CD4-positive, alpha-beta T cell treated with Interleukin-12 subunit alpha and Interleukin-12 subunit beta, for 1 hour (primary cell): ENCODE results near the gene SPTA1.

ENCODE experiments used
- DNase-seq: peaks from one replicate; pipeline ENCODE4 v3.0.0-alpha.2; 2020

SPTA1 gene

GRCh38 chr1:158681606-158682005 lies 4.9 kb downstream of the SPTA1 start:
- no peak for DNase-seq

DNA sequence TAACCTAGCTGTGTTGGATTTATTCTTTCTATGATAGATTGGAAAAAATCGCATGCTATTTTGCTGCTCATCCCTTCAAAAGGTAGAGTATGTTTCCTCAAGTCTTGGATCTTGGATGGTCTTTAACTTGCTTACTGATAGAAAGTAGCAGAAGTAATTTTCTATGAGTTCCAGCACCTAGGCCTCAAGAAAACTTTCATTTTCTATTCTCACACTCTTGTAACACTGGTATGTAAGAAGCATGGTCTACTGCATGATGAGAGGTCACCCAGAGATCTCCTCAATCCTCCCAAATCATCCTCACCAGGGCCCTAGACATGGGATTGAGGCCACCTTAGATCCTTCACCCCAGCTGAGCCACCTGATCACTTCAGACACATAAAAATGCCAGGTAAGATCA lies 7.2 kb downstream of the SPTA1 start:
- no peak for DNase-seq

DNA sequence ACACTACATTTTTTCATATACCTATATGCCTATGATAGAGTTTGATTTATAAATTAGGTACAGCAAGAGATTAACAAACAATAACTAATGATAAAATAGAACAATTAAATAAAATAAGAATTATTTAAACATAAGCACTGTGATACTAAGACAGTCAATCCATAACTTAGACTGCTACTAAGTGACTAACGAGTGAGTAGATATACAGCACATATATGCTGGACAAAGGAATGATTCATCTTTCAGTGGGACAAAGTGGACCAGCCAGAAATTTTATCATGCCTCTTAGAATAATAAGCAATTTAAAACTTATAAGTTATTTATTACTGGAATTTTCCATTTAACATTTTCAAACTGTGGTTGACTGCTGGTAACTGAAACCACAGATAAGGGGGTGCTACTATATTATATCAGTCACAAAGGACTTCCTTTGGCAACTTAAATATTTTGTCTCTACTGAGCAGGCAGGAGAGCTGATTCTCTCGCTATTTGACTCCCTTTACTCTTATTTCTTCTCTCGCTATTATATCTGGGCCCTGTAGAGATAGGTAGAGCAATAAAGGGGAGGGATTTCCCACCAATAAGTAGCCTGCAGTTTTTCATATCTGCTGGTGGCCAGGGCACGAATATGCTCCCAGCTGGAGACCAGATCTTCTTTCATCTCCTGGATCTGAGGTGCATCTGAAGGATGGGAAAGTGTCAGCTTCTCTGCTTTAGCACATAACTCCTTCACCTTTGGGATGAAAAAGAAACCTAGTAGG lies 10.8 kb downstream of the SPTA1 start:
- DNase-seq: no peak

GRCh38 chr1:158674302-158674701 lies 12.2 kb downstream of the SPTA1 start:
- no peak for DNase-seq

DNA sequence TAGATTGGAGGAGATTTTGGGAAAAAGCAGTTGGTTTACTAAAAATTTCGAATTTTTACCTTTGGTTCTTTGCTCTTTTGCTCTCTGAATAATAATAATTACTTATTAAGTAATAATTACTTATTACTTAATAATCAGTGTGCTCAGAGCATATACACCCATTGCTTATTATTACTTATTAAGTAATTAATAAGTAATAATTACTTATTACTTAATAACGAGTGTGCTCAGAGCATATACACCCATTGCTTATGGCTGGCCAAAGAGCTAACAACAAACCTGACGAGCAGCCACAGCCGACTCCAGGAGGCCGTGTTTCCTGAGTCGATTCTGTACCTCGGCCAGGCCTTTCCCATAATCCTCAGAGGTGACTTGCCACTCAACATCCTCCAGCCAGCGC lies 20.5 kb downstream of the SPTA1 start:
- no peak for DNase-seq

- no peak for DNase-seq
These were observed 31.9 kb downstream of the SPTA1 start for GRCh38 chr1:158654571-158654970.

GRCh38 chr1:158654086-158654485 lies 32.4 kb downstream of the SPTA1 start:
- no peak for DNase-seq

DNA sequence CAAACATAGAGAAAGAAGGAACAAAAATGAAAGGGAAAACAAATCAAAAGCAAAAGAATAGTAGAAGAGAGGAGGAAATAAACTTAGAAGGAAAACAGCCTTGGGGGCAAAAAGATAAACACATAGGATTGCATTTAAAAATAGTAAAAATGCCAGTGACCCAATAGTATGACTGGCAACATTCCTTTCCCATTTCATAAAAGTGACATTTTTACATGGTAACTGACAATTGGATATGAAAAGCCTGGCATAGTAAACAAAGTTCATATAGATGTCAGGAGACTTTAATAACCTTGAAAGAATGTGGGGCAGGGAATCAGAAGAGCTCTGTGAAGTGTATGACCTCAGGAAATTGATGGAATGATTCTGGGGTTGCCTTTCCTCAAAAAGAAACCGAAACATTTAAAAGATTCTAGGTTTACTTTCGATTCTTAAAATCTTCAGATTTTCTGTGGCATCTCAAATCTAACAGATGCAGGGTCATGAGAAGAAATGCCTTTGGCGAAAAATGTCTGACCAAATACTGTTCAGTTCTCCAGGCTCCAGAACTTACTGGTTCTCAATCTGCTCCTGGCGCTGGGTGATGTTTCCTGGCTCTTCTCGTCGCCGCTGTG lies 33.7 kb downstream of the SPTA1 start:
- no peak for DNase-seq

GRCh38 chr1:158649052-158649451 lies 37.5 kb downstream of the SPTA1 start:
- no peak for DNase-seq

DNA sequence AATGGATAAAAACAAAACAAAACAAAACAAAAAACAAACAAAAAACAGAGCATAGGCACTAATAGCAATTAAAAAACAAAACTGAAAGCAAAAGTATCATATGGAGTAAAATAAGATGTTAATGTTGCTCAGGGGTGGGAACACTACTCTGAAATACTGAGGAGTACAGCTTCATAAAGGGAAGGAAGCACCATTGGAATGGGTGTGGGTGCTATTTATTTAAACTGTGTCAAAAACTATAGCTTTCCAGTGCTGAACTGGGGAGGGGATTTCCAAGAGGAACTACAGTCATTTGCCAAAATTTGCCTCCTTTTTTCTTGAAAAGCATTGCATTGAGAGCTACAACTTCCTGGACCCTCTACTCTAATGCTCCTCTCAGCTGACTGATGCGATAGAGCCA lies 40.0 kb downstream of the SPTA1 start:
- DNase-seq: peak; percentile 2

DNA sequence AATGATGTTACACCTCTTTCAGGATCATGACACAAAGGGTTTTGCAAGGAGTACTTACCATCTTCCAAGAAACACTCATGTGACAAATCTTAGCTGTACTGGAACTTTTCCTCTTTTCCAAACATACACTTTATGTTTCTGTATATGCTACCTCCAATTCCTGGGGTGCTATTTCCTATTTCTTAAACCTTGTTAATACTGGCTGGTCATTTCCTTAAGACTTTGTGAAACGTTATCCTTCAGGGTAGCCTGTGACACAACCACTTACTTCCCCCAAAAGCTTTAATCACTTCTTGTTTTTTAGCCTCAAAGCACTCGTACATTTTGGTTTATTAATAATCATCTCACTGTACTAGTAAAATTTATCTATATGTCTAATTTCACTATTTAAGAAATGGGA lies 42.1 kb downstream of the SPTA1 start:
- DNase-seq: no peak

DNA sequence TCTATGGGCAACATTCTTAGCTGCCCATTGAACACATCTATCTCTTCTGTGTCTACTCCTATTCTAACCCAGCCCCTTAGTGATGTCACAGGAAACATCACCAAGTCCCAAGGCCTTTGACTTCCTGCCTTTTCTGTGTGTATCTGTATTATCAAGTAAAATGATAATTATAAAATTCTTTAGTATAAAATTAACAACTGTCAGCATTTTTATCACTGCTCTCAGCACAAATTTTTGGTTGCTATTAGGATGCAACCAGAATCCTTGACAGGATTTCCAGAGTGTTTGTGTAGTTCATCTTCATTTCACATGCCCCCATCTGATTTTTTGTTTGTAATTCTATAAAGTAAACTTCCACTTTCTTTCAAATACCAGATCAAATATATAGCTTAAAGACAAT lies 47.6 kb downstream of the SPTA1 start:
- no peak for DNase-seq

GRCh38 chr1:158638146-158638545 lies 48.4 kb downstream of the SPTA1 start:
- DNase-seq: no peak

DNA sequence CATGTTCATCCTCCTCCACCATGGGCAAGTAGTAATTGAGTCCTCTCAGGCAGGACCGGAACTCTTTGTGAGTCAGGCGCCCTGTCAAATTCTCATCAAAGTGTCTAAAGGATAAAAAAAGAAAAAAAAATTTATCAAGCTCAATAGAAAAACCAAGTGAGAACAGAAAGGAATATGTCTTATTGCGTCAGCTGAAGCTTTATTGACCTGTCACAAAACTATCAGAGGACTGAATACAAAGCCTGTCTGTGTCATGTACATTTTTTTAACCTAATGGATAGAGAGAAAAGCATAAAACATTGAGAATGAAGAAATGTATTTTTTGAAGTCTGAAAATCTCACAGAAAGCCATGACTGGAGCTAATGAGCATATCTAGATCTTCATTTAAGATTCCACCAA lies 72.8 kb downstream of the SPTA1 start:
- DNase-seq: no peak

DNA sequence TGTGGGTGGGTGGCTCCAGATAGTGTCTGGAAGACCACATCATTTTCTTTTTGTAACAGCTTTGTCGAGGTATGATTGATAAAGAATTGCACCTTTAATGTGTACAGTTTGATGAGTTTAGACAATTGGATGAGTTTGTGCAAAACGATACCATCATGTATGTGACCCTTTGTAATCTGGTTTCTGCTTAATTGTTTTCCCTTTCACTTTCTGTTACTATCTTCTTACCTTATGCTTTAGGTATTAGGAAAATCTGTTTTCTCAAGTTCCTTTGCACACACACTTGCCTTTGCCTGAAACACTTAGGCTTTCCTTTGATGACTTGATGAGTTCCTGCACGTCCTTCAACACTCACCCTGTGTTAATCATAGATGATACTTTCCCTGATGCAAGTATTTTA lies 74.6 kb downstream of the SPTA1 start:
- DNase-seq: no peak

GRCh38 chr1:158607296-158607695 lies 79.2 kb downstream of the SPTA1 start:
- DNase-seq: no peak

DNA sequence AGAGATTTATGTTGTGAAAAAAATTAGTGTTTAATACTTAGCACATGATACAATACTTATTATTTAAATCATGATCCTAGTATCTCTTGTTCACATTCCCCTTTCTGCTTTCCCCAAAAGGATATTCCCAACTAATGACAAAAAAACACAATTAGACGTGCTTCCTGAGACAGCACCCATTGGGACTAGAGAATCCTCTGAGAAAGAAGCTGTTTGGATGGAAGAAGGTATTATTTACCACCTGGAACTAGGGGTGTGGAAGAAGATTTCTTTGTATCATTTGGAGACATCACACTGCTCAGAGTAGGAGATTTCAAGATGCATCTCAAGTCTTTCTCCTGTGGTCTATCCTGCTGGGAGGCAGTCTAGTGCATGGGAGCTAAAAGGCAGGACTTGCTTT lies 81.5 kb downstream of the SPTA1 start, which contains the start of gene OR10Z1:
TSS of gene OR10Z1 (plus strand) at position 301 of the 400 bp plus-strand sequence. CDS start 1,171 bp downstream, outside the sequence.
- no peak for DNase-seq

DNA sequence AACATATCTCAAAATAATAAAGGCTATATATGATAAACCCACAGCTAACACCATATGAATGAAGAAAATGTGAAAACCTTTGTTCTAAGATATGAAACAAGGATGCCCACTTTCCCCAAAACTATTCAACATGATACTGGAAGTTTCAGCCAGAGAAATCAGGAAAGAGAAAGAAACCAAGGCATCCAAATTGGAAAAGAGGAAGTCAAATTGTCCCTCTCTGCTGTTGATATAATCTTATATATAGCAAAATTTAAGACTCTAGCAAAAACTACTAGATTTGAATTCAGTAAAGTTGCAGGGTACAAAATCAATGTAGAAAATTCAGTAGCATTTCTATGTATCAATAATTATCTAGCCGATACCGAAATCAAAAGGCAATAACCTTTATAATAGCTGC lies 85.8 kb downstream of the SPTA1 start:
- DNase-seq: no peak

DNA sequence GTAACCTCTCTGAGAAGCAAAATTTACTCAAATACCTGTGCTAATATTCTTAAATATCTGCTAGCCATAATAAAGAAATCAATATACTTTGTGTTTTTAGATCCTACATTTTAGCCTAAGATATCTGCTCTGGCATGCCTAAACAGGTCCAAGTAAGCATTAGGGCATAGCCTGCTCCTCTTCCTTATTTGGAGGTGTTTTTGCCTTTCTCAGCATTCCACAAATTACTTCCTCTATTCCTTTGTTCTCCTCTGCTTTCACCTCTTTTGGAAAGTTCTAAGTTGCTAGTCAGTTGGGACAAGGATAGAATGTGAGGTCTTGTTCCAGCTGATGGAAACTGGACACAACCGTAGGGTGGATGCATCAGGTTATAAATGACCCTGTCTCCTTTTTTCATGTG lies 99.6 kb downstream of the SPTA1 start:
- DNase-seq: no peak

GRCh38 chr1:158583962-158584361 lies 102.6 kb downstream of the SPTA1 start:
- DNase-seq: no peak

GRCh38 chr1:158579733-158580132 lies 106.8 kb downstream of the SPTA1 start, which contains the start of gene OR10X1:
OR10X1 (minus strand) TSS chr1:158579899; CDS start chr1:158579899, 0 bp downstream.
- DNase-seq: no peak

GRCh38 chr1:158577561-158577960 lies 109.0 kb downstream of the SPTA1 start:
- DNase-seq: no peak

DNA sequence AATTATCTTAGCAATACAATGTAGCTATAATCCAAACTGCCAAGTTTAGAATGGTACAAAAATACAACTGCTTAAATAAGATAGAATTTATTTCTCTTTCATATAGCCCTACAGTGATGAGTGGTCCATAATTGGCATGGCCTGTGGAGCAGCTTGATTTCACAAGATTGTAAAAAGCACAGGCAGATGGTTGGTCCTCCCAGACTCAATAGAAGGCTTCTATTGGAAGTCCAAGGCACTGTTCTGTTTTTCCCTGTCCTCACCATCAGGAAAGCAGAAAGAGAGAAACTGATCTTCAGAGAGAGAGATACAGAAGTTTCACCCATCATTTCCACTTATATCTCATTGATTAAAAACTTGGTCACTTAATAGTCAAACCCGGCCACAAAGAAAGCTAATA lies 114.3 kb downstream of the SPTA1 start:
- DNase-seq: no peak

- DNase-seq: no peak
These were observed 116.0 kb downstream of the SPTA1 start, which contains the start of gene OR6P1 for GRCh38 chr1:158570480-158570879. OR6P1 (minus strand) TSS chr1:158570580; CDS start chr1:158563604, 6,976 bp downstream.

DNA sequence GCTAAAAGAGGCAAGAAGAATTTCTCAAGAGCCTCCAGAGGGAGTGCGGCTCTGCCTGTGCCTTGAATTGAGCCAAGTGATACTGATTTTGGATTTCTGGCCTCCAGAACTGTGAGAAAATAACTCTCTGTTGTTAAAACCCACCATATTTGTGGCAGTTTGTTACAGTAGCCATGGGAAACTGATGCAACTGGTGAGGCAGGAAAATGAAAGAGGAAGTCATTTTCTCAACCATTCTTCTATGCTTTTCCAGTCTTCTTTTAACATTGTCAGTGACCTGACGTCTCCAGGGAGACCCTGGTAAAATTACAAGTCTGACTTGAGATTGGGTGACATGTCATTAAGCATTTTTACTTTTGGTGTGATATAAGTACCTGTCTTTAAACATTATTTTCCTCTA lies 121.9 kb downstream of the SPTA1 start:
- DNase-seq: no peak
